Gastrocnemius medialis (tissue), 4 donors: Measurements from ENCODE around the gene PELI1. TPM values are rescaled to one million over a fixed set of nuclear protein-coding genes. Genes with fewer than 3 reads are reported as not detected.
A peak's percentile ranks its signal among the peaks of the same experiment; 100 is the strongest.

Experiments used
- ATAC-seq, 2 donors: fragments of 150-250 bp; one replicate each; pipeline ENCODE4 v1.9.1; 2016
- DNase-seq, 2 donors: peaks; one replicate each; pipeline ENCODE4 v3.0.0-alpha.2; 2019
- H3K27ac ChIP-seq, 4 donors: fragments of 200-600 bp; sonication (generic); 1 replicate in 1 of 4; 2 replicates in 3 of 4; pipeline ENCODE4 v1.5.1; 2016 to 2018; ENCODE audit warnings: mild to moderate bottlenecking in 2 of 4, moderate library complexity in 1 of 4
- H3K27me3 ChIP-seq, 3 donors: fragments of 200-600 bp; sonication (generic) in 2 of 3; 1 replicate in 1 of 3; 2 replicates in 2 of 3; pipeline versions ENCODE4 v1.5.1 to v1.6.0; 2016 to 2019; ENCODE audit warnings: mild to moderate bottlenecking in 1 of 3, moderate library complexity in 1 of 3
- H3K36me3 ChIP-seq, 2 donors: fragments of 200-600 bp; sonication (generic) in 1 of 2; one replicate each; pipeline ENCODE4 v1.5.1; 2017 to 2018
- H3K4me1 ChIP-seq, 2 donors: fragments of 200-600 bp; sonication (generic) in 1 of 2; one replicate each; pipeline ENCODE4 v1.5.1; 2016 to 2017; ENCODE audit warnings: mild to moderate bottlenecking in 2 of 2
- H3K4me3 ChIP-seq, 4 donors: fragments of 200-600 bp; sonication (generic) in 3 of 4; 1 replicate in 1 of 4; 2 replicates in 3 of 4; pipeline ENCODE4 v1.5.1; 2016 to 2019; ENCODE audit warnings: mild to moderate bottlenecking in 2 of 4
- H3K9me3 ChIP-seq, 3 donors: fragments of 200-600 bp; sonication (generic) in 2 of 3; 1 replicate in 1 of 3; 2 replicates in 2 of 3; pipeline ENCODE4 v1.5.1; 2016 to 2019
- CTCF ChIP-seq, 5 experiments: fragments of 450-650 bp in 3 of 5; fragments of 200-600 bp in 2 of 5; sonication (generic) in 2 of 5; IDR thresholded peaks in 4 of 5; conservative IDR thresholded peaks in 1 of 5; 1 replicate in 4 of 5; 2 replicates in 1 of 5; pipeline ENCODE4 v1.5.1; 2016 to 2019; ENCODE audit warnings: antibody characterized with exemption in 5 of 5, mild to moderate bottlenecking in 3 of 5, moderate library complexity in 3 of 5
- POLR2A ChIP-seq, 2 donors: fragments of 450-650 bp; IDR thresholded peaks; one replicate each; pipeline ENCODE4 v1.6.1; 2017; ENCODE audit warnings: antibody characterized with exemption in 2 of 2, mild to moderate bottlenecking in 2 of 2, moderate library complexity in 2 of 2
- in situ Hi-C, 4 donors: fragments of 200-750 bp; cut with MboI; loops; one replicate each; pipeline versions ENCODE4 v1.15.0 to v1.8.0; 2017; ENCODE audit warnings: low sequenced_read_pairs in 4 of 4
- intact Hi-C: fragments of 100-400 bp; cut with DNase I; formaldehyde crosslinking; loops from one replicate; pipeline ENCODE4 v1.15.1; 2023; ENCODE audit warnings: low total_unique reads
- total RNA-seq, 4 donors: library from RNA; depleted of rRNA; stranded (reverse); fragments of >200 nt; gene quantifications; one replicate each; pipeline versions ENCODE4 v1.1.0 to v1.2.3, GENCODE V29; 2016

Gene PELI1
- total RNA-seq, 4 donors from 2014 or later: 3.7 to 7.5 (median 5.9) TPM

GRCh38 chr2:64145714-64146113 lies 1.5 kb upstream of the PELI1 start:
- Histone ChIP-seq H3K4me3 (no peak overlapping the region), H3K27me3 (no peaks in the 10 kb centered on the region), H3K9me3 (no peaks in the 10 kb centered on the region), H3K27ac (no peak overlapping the region), H3K4me1 (peaks cover 0 to 18% of the 10 kb centered on the region in 2 donors), H3K36me3 (no peaks in the 10 kb centered on the region)
- no peak for ATAC-seq
- DNase-seq: no peak
- intact Hi-C loops: loop anchor here (10.0 kb wide), 1 partner anchor 301 kb away; the partner anchor contains the start of gene UGP2
- in situ Hi-C loops: loop anchor here in 1 of 4 donors (25.0 kb wide), 1 partner anchor 458 kb away; no protein-coding TSS in a partner anchor
- TF ChIP-seq CTCF (IDR thresholded peaks at IDR 0.05 in 4 of 5, conservative IDR thresholded peaks at IDR 0.05 in 1 of 5) (no peak), POLR2A (IDR thresholded peaks at IDR 0.05) (no peak)

- H3K4me3 ChIP-seq: no peak overlapping the region
- in situ Hi-C loops: loop anchor here in 1 of 4 donors (25.0 kb wide), 1 partner anchor 458 kb away; no protein-coding TSS in a partner anchor
- no peak overlapping the region for H3K27ac ChIP-seq
These were observed 899 bp upstream of the PELI1 start for GRCh38 chr2:64145119-64145518.

GRCh38 chr2:64143169-64144056 lies 807 bp downstream of the PELI1 start:
- H3K4me1 ChIP-seq: peaks cover 4 to 19% of the 10 kb centered on the region in 2 donors
- intact Hi-C loops: loop anchor here (1.0 to 10.0 kb wide), 2 partner anchors 124 to 299 kb away; partner anchors contain the start of genes UGP2 and VPS54
- DNase-seq: peak in 1 of 2 donors; percentile 11
- TF ChIP-seq CTCF (IDR thresholded peaks at IDR 0.05 in 4 of 5, conservative IDR thresholded peaks at IDR 0.05 in 1 of 5): no peak
- no peak for TF ChIP-seq POLR2A (IDR thresholded peaks at IDR 0.05)
- H3K27ac ChIP-seq: peak overlapping the region; percentile 91 to 99 (median 96)
- in situ Hi-C loops: loop anchor here in 1 of 4 donors (25.0 kb wide), 1 partner anchor 456 kb away; no protein-coding TSS in a partner anchor
- peak overlapping the region; percentile 83 to 100 (median 95) for H3K4me3 ChIP-seq
- no peaks in the 10 kb centered on the region for H3K9me3 ChIP-seq
- no peaks in the 10 kb centered on the region for H3K27me3 ChIP-seq
- no peaks in the 10 kb centered on the region for H3K36me3 ChIP-seq
- peak; percentile 42 to 64 for ATAC-seq

More at GRCh38 chr2:64145119-64145518, 899 bp upstream of the PELI1 start:
- intact Hi-C loops: loop anchor here (10.0 kb wide), 1 partner anchor 300 kb away; the partner anchor contains the start of gene UGP2
- no peak for ATAC-seq
- peaks cover 3 to 12% of the 10 kb centered on the region in 2 donors for H3K4me1 ChIP-seq
- no peak for DNase-seq
- no peaks in the 10 kb centered on the region for H3K36me3 ChIP-seq
- no peaks in the 10 kb centered on the region for H3K27me3 ChIP-seq
- H3K9me3 ChIP-seq: no peaks in the 10 kb centered on the region
- TF ChIP-seq POLR2A (IDR thresholded peaks at IDR 0.05): no peak
- no peak for TF ChIP-seq CTCF (IDR thresholded peaks at IDR 0.05 in 4 of 5, conservative IDR thresholded peaks at IDR 0.05 in 1 of 5)

- no peaks in the 10 kb centered on the region for H3K9me3 ChIP-seq
- intact Hi-C loops: loop anchor here (10.0 kb wide), 1 partner anchor 298 kb away; the partner anchor contains the start of gene UGP2
- DNase-seq (no peak), ATAC-seq (no peak)
- H3K4me1 ChIP-seq: peaks cover 8 to 19% of the 10 kb centered on the region in 2 donors
- H3K4me3 ChIP-seq: peak overlapping the region; percentile 83 to 100 (median 95)
- H3K27ac ChIP-seq: peak overlapping the region; percentile 91 to 99 (median 96)
- no peaks in the 10 kb centered on the region for H3K36me3 ChIP-seq
- TF ChIP-seq CTCF (IDR thresholded peaks at IDR 0.05 in 4 of 5, conservative IDR thresholded peaks at IDR 0.05 in 1 of 5) (no peak), POLR2A (IDR thresholded peaks at IDR 0.05) (no peak)
- no peaks in the 10 kb centered on the region for H3K27me3 ChIP-seq
- in situ Hi-C loops: loop anchor here in 1 of 4 donors (25.0 kb wide), 1 partner anchor 455 kb away; no protein-coding TSS in a partner anchor
These were observed 1.5 kb downstream of the PELI1 start for GRCh38 chr2:64142741-64143168.
